BLaER1 treated with 17β-estradiol and CSF1 and Interleukin-3, amounts not matched to agents 10 nM and 100 nM (cell line): ENCODE data around the gene CCHCR1.
A peak's percentile ranks its signal among the peaks of the same experiment; 100 is the strongest.
"Not testable (repeated sequence)": the region's sequence is repeated elsewhere in the genome, so short reads cannot be mapped to it uniquely, and the experiment has no call there.

Experiments used
- H3K27ac ChIP-seq, 11 experiments: shearing (Covaris generic); formaldehyde crosslinking; 2 replicates each; pipeline ENCODE4 v1.8.1; 2022
- H3K27me3 ChIP-seq, 11 experiments: shearing (Covaris generic); formaldehyde crosslinking; 2 replicates each; pipeline ENCODE4 v1.8.1; 2022
- H3K36me3 ChIP-seq, 11 experiments: shearing (Covaris generic); formaldehyde crosslinking; 2 replicates each; pipeline ENCODE4 v1.8.1; 2022
- H3K4me1 ChIP-seq, 10 experiments: shearing (Covaris generic); formaldehyde crosslinking; 2 replicates each; pipeline ENCODE4 v1.8.1; 2022
- H3K4me2 ChIP-seq, 11 experiments: shearing (Covaris generic); formaldehyde crosslinking; 2 replicates each; pipeline ENCODE4 v1.8.1; 2022
- H3K4me3 ChIP-seq, 10 experiments: shearing (Covaris generic); formaldehyde crosslinking; 2 replicates each; pipeline ENCODE4 v1.8.1; 2022
- H3K9ac ChIP-seq, 11 experiments: shearing (Covaris generic); formaldehyde crosslinking; 2 replicates each; pipeline ENCODE4 v1.8.1; 2022
- H3K9me3 ChIP-seq, 11 experiments: shearing (Covaris generic); formaldehyde crosslinking; replicated peaks in 1 of 11; 2 replicates each; pipeline ENCODE4 v1.8.1; 2022
- H4K20me1 ChIP-seq, 11 experiments: shearing (Covaris generic); formaldehyde crosslinking; 2 replicates each; pipeline ENCODE4 v1.8.1; 2022
- Cebpa-rat ChIP-seq, 11 experiments: shearing (Covaris generic); IDR thresholded peaks; 2 replicates each; pipeline ENCODE4 v1.8.1; 2022

The CCHCR1 gene, protein sequence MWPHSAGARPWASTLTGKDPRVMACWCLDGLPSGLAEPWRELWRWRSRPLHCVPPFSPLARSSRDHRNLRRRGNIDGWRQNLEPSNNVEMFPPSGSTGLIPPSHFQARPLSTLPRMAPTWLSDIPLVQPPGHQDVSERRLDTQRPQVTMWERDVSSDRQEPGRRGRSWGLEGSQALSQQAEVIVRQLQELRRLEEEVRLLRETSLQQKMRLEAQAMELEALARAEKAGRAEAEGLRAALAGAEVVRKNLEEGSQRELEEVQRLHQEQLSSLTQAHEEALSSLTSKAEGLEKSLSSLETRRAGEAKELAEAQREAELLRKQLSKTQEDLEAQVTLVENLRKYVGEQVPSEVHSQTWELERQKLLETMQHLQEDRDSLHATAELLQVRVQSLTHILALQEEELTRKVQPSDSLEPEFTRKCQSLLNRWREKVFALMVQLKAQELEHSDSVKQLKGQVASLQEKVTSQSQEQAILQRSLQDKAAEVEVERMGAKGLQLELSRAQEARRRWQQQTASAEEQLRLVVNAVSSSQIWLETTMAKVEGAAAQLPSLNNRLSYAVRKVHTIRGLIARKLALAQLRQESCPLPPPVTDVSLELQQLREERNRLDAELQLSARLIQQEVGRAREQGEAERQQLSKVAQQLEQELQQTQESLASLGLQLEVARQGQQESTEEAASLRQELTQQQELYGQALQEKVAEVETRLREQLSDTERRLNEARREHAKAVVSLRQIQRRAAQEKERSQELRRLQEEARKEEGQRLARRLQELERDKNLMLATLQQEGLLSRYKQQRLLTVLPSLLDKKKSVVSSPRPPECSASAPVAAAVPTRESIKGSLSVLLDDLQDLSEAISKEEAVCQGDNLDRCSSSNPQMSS

DNA sequence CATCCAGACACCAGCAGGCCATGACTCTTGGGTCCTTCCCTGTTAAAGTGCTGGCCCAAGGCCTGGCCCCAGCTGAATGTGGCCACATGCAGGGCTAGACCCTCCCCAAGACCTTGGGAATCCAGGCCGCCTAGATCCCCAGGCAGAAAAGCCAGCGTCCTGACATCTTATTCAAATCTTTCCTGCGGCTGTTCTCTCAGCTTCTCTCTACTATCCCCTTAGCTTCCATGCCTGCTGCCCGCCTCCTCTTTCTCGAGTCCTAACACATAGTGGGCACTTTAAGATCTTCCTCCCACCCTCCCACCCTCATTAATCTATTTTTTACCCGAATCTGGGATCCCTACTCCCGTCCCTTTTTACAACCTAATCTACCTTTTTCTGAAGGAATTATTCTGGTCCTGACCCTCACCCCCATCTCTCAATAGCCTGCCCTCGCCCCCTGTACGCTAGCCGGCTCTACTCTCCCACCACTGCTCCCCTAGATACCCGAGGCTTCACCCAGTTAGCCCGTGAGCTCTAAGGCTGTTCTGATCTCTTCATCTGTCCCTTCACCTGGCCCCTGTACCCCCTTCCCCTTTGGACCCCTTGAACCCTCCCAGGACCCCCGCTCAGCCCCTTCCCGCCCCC lies at the start of gene CCHCR1:
Gene CCHCR1, minus strand, starts transcription at position 290 of the 627 bp plus-strand sequence. Its CDS starts 202 bp downstream, at position 88.
- H3K4me3 ChIP-seq = peak within 1 kb of the TSS; percentile 70 to 92 (median 86)
- no peak for TF ChIP-seq Cebpa-rat (IDR thresholded peaks at IDR 0.05)
- H4K20me1 ChIP-seq = peaks cover 0 to 13% (median 0%) of the 10 kb centered on the region in 11 experiments; a peak in 3 of 22 replicates
- H3K4me1 ChIP-seq = peaks cover 23 to 45% (median 36%) of the 10 kb centered on the region in 10 experiments
- peak within 1 kb of the TSS; percentile 77 to 87 (median 83) for H3K9ac ChIP-seq
- H3K27me3 ChIP-seq = no peaks in the 10 kb centered on the region
- peaks cover 18 to 59% (median 37%) of the 10 kb centered on the region in 11 experiments; a peak in 21 of 22 replicates for H3K36me3 ChIP-seq
- peak within 1 kb of the TSS; percentile 92 to 99 (median 95) for H3K4me2 ChIP-seq
- peak within 1 kb of the TSS; percentile 38 to 82 (median 71); a peak in 19 of 22 replicates for H3K27ac ChIP-seq
- no peaks in the 10 kb centered on the region for H3K9me3 ChIP-seq

DNA sequence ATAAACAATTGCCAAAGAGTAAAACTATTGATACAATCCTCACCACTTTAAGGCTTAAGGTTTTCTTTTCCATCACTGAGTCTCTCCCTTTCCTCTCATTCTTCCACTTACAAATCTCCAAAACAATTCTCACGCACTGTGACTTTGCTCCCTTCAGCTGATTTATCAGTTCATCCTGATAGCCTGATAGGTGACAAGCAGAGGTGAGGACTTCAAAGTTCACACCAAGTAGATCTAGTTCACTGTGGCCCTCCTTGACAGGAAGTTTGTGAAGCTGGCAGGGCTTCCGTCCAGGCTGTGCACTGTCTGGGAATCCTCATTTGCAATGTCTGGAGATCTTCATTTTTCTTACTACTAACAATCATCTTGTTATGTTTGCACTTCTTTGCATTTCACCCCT lies 48.0 kb upstream of the CCHCR1 start:
- peaks cover 0 to 9% (median 6%) of the 10 kb centered on the region in 11 experiments; a peak in 15 of 22 replicates for H3K9me3 ChIP-seq
- H3K4me1 ChIP-seq = peaks cover 28 to 59% (median 47%) of the 10 kb centered on the region in 10 experiments
- H4K20me1 ChIP-seq = no peaks in the 10 kb centered on the region; a peak in 1 of 22 replicates
- H3K27ac ChIP-seq = peak overlapping the region in 4 of 11 experiments; percentile 37 to 88 (median 67); a peak in 5 of 22 replicates
- H3K27me3 ChIP-seq = no peaks in the 10 kb centered on the region
- H3K36me3 ChIP-seq = peaks cover 0 to 10% (median 5%) of the 10 kb centered on the region in 11 experiments; a peak in 11 of 22 replicates
- H3K4me2 ChIP-seq = no peak overlapping the region
- no peak overlapping the region for H3K4me3 ChIP-seq
- H3K9ac ChIP-seq = no peak overlapping the region
- TF ChIP-seq Cebpa-rat (IDR thresholded peaks at IDR 0.05) = no peak

DNA sequence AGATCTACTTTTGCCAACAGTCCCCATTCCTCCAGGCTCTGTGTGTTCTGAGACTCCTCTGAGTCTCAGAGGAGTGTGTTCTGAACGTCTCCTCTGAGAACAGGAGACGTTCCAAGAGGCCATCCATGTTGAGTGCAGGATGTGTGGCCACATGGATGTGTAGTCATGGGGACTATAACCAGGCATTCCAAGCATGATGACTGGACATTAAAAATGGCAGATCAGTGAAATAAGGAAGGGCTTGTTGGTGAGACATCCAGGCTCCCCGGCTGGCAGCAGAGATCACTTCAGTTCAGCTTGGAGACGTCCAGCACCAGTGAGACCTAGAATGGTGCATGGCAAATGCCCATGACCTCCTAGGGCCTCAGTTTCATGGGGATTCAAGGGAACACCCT lies 47.1 kb upstream of the CCHCR1 start:
- Histone ChIP-seq H3K4me3 (peak overlapping the region in 9 of 10 experiments; percentile 52 to 69 (median 56); a peak in 13 of 20 replicates), H3K9ac (peak overlapping the region in 9 of 11 experiments; percentile 70 to 83 (median 79); a peak in 17 of 22 replicates), H4K20me1 (no peaks in the 10 kb centered on the region; a peak in 1 of 22 replicates), H3K4me1 (peaks cover 36 to 65% (median 54%) of the 10 kb centered on the region in 10 experiments), H3K27ac (peak overlapping the region in 10 of 11 experiments; percentile 69 to 91 (median 87); a peak in 20 of 22 replicates), H3K4me2 (peak overlapping the region; percentile 77 to 99 (median 90)), H3K27me3 (no peaks in the 10 kb centered on the region), H3K9me3 (peaks cover 0 to 18% (median 14%) of the 10 kb centered on the region in 11 experiments; a peak in 16 of 22 replicates), H3K36me3 (peaks cover 0 to 16% (median 5%) of the 10 kb centered on the region in 11 experiments; a peak in 12 of 22 replicates)
- TF ChIP-seq Cebpa-rat (IDR thresholded peaks at IDR 0.05) = no peak

DNA sequence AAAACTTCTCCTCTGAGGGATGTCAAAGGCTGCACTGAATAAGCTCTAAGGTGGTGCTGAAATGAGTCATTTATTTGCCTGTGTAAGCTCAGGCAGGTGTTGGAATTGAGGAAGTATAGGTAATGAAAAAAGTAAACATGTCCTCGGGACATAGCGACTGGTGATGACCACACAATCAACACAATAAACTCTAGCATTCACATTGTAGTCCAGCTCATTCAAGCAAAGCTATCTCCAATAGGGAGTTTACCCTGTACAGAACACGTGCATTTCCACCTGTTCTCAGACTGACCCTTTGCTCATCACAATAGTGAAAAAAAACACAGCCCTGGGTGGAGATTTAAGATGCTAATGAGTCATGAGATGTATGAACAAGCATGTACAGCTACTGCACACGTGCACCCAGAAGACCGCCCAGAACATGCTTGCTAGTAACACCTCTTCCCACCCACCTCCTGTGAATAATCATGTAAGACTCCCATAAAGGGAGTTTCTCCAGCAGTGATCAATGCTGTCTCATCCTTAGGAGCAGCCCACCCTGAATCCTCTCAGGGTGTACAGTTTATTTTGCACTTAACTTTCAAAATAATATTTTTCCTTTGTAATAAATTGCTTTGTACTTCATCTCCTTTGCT lies 45.9 kb upstream of the CCHCR1 start:
- H3K27ac ChIP-seq = peak overlapping the region in 10 of 11 experiments; percentile 69 to 91 (median 87); a peak in 21 of 22 replicates
- peaks cover 49 to 77% (median 65%) of the 10 kb centered on the region in 10 experiments for H3K4me1 ChIP-seq
- peaks cover 0 to 19% (median 14%) of the 10 kb centered on the region in 11 experiments; a peak in 16 of 22 replicates for H3K9me3 ChIP-seq
- peak overlapping the region; percentile 52 to 69 (median 57) for H3K4me3 ChIP-seq
- H3K4me2 ChIP-seq = peak overlapping the region; percentile 77 to 99 (median 90)
- H4K20me1 ChIP-seq = no peaks in the 10 kb centered on the region; a peak in 1 of 22 replicates
- H3K36me3 ChIP-seq = peaks cover 0 to 22% (median 5%) of the 10 kb centered on the region in 11 experiments; a peak in 12 of 22 replicates
- H3K9ac ChIP-seq = peak overlapping the region; percentile 63 to 83 (median 73); a peak in 21 of 22 replicates
- H3K27me3 ChIP-seq = no peaks in the 10 kb centered on the region
- no peak for TF ChIP-seq Cebpa-rat (IDR thresholded peaks at IDR 0.05)

DNA sequence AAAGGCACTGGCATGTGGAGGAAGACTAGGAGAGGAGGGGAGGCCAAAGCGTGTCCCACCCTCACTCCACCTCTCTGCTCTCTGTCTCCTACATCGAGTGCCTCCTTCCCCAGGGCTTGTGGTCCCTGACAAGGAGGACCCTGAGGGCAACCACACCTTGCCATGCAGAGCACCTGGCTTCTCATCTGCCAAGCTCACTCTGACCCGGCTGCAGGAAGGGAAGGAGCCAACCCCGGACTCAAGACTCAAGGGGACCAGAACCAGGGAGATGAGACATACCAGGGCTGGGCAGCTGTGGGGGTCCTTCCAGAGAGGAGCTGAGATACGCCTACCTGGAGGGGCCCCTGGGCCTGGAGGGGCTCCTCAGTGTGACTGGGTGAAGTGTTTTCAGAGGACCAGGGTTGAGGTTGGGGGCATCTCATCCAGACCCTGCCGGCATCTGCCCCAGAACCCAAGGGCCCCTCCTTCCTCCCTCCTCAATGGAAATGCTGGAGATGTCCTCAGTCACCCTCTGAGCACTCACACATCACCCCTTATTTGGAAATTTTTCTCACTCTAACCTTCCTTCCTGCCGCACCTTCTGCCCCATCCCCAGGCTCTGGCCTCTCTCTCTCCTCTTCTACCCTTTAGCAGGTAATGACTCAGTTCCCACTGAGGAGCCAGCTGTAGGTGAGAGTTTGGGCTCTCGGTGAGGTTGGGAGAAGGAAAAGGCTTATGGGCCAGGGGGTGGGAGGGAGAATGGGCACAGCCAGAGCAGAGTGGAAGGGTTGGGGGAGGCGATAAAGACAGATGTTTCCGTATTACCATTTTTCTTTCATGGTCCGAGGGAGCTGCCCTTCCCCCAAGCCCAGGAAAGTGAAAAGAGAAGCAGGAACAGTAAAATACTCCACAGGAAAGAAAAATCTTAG lies 44.9 kb upstream of the CCHCR1 start:
- H3K4me3 ChIP-seq = peak overlapping the region in 9 of 10 experiments; percentile 52 to 69 (median 58); a peak in 15 of 20 replicates
- no peaks in the 10 kb centered on the region for H3K27me3 ChIP-seq
- H3K36me3 ChIP-seq = peaks cover 0 to 22% (median 5%) of the 10 kb centered on the region in 11 experiments; a peak in 12 of 22 replicates
- H3K4me1 ChIP-seq = peaks cover 49 to 71% (median 65%) of the 10 kb centered on the region in 10 experiments
- H4K20me1 ChIP-seq = no peaks in the 10 kb centered on the region; a peak in 1 of 22 replicates
- peak overlapping the region in 10 of 11 experiments; percentile 69 to 91 (median 87); a peak in 20 of 22 replicates for H3K27ac ChIP-seq
- H3K9me3 ChIP-seq = peaks cover 0 to 19% (median 14%) of the 10 kb centered on the region in 11 experiments; a peak in 16 of 22 replicates
- TF ChIP-seq Cebpa-rat (IDR thresholded peaks at IDR 0.05) = no peak
- H3K9ac ChIP-seq = peak overlapping the region in 10 of 11 experiments; percentile 63 to 83 (median 76); a peak in 20 of 22 replicates
- H3K4me2 ChIP-seq = peak overlapping the region; percentile 77 to 99 (median 90)

DNA sequence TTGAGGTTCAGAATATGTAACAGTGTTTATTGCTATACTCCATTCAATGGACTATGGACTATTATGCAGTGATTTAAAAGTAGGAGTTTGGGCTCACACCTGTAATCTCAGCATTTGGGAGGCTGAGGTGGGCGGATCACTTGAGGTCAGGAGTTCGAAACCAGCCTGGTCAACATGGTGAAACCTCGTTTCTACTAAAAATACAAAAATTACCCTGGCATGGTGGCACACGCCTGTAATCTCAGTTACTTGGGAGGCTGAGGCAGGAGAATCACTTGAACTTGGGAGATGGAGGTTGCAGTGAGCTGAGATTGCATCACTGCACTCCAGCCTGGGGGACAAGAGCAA lies 41.5 kb upstream of the CCHCR1 start:
- Histone ChIP-seq H3K9me3 (peaks cover 0 to 19% (median 14%) of the 10 kb centered on the region in 11 experiments; a peak in 16 of 22 replicates), H3K36me3 (peaks cover 0 to 22% (median 5%) of the 10 kb centered on the region in 11 experiments; a peak in 12 of 22 replicates), H3K4me2 (peak overlapping the region; percentile 64 to 91 (median 87)), H3K4me3 (peak overlapping the region in 8 of 10 experiments; percentile 28 to 88 (median 81); a peak in 12 of 20 replicates), H3K27ac (peak overlapping the region in 7 of 11 experiments; percentile 48 to 91 (median 53); a peak in 10 of 22 replicates), H3K4me1 (peaks cover 45 to 67% (median 61%) of the 10 kb centered on the region in 10 experiments), H3K9ac (peak overlapping the region in 5 of 11 experiments; percentile 37 to 89 (median 87); a peak in 5 of 22 replicates)
- not testable (repeated sequence) for H4K20me1 ChIP-seq, H3K27me3 ChIP-seq
